HG03159 (cell line): ENCODE data around the gene KLF15.

Experiments
- ATAC-seq: cut with Tn5 transposase; IDR thresholded peaks from one replicate; pipeline ENCODE4 v1.9.1; 2021; ENCODE audit warnings: mild to moderate bottlenecking, moderate library complexity; ENCODE audit not compliant: unreplicated experiment

Gene KLF15

DNA sequence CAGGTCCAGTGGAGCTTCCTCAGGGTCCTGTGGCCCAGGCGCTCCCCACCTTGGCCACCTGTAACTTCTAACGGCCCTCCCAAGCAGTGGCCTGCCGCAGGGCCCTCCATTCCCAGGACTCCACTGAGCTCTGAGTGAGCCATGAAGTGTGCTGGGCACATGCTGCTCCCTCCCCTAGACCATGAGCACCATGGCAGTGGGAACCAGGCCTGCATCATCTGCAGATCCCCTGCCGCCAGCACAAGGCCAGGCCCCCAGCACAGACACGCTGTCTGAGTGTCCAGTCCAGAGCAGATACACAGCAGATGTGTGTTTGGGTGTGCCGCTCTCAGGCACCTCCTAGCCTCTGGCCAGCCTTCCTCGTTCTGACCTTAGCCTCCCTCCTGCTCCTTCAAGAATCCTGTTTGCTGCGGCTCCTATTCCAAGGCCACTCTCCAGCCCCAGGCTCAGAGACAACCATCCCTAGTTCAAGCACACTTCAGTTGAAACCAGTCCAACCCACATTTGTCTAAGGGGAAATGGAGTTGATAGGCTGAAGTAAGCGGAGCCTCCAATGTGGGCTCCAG lies 7.0 kb upstream of the KLF15 start:
- no peak for ATAC-seq

DNA sequence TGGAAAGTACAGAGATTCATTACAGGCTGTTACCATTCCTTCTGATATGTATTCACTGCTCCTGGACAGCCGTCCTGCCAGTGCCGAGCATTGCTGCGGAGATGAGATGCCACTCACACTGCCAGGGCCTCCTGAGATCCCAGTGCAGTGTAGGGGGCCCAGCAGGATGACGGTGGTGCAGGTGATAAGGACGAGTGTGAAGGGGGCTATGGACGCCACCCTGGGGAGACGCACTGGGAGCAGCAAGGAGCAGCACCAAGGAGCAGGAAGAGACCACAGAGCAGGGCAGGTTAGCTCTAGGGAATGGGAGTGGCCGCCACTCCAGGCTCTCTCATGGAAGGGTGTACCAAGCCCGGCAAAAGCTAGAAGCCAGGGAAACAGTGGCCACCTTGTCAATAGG lies 4.0 kb upstream of the KLF15 start:
- no peak for ATAC-seq

DNA sequence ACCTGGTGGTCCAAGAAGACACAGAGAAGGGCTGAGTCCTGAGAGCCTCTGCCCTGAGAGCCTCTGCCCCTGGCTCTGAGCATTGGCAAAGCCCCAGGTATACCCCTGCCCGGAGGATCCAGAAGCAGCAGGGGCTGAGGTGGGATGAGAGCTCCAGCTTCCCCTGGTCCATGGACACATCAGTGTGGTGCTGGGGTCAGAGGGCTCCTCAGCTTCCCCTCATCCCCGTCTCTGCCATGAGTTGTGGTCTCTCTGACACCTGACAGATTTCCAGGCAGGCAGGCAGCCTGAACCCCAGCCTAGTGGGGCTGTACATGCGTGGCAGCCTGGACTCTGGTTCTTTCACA lies 3.5 kb upstream of the KLF15 start:
- no peak for ATAC-seq

DNA sequence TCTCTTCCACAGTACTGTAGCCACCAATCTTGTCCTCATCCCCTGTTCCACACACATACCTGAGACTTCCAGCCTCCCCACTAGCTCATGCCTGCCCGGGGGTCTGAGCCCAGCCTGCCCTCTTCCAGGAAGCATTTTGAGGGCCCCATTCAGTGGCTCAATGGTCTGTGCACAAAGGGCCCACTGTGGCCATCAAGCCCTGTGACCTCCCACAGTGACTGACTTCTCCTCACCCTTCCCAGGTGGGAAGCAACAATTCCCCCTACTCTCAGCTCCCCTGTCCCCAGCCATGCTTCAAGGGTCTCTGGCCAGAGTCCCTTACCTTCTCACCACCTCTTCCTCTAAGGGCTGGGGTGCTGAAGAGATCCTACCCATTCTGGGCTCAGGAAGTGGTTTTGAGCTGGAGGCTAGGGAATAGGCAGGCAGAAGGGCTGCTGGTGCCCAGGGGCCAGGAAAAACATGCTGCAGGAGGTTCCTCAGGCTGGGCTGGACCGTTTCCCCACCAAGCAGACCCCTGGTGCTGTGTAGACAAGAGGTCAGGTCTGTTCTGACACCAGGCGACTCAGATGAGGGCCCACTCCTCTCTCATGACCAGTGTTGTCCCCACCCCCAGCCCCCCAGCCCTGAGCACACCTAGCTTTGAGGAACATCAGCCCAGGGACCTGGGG lies 3.0 kb upstream of the KLF15 start:
- ATAC-seq: no peak

DNA sequence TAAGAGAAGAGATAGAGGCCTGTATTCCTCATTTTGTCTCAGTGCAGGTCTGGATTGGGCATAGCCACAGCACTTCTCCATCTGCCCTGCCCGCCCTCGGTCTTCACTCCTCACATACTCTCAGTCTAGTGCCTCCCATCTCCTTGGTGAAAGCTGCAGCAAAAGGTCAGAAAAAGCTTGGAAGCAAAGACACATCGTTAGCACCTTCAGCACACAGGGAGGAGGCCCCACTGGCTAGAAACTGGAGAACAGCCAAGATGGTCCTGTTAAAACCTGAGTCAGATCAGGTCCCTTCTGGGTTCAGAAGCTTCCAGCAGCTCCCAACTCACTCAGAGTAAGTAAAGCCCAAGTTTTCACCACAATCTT lies 1.6 kb upstream of the KLF15 start:
- no peak for ATAC-seq

DNA sequence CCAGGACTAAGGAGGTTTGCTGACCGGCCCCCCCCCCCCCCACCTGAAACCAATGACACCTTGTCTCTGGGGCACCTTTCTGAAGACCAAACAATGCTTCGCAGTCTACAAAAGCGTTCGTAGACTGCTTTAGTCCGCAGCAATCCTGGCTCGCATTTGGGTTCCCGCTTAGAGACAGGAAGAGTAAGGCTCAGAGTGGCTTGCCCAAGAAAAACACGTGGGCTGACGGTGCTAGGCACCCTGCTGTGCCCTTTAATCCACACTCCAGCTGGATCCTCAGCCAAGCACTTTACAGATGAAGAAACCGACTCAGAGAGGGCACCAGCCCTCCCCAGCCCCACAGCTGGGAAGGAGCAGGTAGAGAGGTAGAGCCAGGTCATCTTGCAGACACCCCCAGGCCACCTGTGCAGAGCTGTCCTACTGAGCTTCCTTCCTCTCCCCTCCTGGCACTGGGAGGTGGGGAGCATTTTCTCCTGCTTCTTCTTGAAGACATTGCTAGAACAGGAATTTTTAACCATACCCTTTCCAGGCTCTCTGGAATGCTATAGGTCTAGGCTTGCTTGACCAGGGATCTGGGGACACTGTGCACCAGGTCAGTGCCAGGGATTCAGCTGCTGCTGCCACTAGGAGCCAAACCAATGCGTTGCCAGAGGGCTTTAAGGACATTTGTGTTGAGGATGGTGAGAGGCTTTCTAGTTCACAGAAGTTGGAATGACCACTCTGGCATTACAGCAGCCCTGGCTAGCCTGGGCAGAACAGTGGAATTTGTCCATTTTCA lies 1.0 kb upstream of the KLF15 start:
- no peak for ATAC-seq

DNA sequence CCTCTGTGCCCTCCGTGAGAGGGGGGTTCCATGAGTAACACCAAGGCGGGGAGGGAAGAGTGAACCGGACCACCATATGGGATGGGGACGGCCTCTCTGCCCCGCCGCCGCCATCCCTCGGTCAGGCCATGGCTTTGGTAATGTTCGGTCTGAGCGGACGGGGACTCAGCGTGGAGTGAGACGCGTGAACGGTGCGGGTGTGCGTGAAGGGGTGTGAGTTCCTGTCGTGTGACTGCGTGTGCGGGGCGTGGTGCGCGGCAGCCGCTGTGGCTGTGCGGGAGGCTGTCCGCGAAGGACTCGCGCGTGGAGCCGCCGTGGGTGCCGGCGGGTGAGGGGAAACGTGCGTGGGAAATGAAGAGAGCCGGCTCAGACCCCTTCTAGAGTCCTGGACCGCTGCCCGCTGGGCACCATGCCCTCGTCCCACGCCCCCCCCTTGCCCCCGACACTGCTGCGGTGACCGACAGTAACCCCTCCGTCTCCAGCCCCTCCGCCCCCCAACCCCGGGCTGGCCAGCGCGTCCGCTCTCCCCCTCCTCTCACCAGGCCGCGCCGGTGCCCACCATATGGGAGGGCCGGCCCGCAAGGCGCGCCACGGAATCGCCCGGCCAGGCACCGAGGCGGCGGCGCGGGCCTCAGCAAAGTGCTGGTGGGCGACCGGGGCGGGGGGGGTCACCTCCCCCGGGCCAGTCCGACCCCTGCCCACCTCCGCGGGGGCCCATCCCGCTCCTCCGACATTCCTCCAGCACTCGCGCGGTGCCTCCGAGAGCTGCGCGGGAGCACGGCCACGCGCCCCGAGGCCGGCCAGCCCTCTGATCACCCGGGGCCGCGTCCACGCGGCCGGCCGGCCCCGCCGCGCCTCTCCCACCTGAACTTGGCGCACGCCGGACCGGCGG lies 589 bp downstream of the KLF15 start:
- ATAC-seq: peak; percentile 9

DNA sequence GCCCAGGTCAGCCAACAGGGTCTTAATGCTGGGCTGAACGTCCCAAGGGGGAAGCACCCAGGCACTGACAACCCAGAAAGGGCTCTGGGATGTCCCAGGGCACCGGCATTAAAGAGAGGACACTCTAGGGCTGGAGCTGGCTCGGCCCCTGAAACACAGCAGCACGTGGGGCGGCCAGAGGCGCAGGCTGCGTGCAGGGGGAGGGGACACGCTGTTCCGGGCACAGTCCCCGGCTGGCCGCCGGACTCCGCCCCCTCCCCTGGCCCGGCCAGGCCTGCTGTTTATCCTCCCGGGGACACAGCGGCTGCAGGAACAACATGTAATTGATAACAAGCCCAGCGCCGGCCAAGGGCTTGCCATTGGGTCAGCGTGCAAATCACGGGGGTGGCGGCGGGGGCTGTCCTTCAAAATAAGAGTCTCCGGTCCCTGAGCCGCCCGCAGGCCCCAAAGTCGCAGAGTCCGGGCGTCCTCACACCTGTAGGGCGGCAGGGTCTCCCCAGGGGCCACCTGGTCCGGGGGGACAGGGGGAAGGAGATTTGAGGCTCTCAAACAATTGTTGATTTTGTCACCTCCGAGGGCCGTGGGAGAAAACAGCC lies 1.3 kb downstream of the KLF15 start:
- ATAC-seq: no peak

DNA sequence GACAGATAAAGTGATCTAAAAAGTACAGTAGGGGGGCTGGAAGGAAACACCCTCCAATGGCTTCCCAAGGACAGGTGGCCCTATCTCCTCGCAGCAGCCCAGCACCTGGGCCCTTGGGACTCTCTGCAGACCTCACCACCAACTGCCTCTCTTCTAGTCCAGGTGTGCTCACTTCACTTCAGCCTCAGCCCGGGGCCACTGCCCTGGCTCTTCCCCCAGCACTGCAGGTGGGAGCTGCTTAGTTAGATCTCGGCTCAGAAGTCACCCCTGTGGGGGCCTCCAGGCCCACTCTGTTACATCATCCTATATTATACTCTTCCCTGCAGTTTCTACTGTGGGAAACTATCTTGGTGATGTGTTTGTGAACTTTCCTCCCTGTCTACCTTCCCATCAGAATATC lies 2.0 kb downstream of the KLF15 start:
- no peak for ATAC-seq

DNA sequence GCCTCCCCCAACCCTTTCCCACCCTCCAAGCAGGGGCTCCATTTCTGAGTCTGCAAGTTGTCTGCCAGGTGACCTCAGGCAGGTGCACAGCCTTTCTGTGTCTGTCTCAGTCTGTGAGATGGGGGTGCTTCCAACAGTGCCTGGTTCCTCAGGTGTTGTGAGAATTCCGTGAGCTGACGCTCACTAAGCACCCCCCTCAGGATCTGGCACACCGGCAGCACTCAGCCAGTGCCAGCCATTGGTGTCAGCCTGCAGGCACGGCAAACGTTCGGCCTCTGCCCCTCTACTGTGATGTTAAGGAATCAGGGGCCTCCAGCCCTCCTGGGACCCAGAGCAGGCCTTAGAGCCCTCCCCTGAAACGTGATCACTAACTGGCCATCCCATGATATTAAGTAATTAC lies 2.4 kb downstream of the KLF15 start:
- no peak for ATAC-seq

DNA sequence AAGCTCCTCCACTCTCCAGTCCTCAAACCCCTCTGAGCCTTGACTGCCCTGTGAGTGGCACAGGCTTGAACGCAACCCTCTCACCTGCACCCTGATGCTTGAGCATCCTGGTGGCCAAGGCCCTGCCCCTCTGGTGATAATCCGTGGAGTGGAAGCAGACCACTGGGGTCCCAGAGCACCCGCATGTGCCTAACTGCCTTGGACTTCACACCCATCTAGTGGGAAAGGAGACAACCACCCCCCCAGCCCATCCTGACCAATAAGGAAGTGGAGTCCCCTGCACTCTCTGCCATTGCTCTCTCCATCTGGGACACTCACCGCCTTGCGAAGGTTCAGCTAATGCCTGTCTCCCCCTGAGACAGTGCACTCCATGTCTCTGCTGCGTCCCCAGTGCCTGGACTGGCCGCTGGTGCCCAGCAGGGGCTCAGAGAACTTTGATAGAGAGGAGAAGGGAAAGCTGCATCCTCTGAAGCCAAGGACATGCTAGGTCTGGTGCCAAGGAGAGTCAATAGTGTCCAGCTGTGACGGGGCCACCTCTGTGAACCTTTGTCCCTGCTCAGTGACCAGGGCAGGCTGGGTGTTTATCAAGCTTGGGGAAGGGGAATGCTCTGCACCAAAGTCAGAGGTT lies 3.4 kb downstream of the KLF15 start:
- ATAC-seq: no peak

DNA sequence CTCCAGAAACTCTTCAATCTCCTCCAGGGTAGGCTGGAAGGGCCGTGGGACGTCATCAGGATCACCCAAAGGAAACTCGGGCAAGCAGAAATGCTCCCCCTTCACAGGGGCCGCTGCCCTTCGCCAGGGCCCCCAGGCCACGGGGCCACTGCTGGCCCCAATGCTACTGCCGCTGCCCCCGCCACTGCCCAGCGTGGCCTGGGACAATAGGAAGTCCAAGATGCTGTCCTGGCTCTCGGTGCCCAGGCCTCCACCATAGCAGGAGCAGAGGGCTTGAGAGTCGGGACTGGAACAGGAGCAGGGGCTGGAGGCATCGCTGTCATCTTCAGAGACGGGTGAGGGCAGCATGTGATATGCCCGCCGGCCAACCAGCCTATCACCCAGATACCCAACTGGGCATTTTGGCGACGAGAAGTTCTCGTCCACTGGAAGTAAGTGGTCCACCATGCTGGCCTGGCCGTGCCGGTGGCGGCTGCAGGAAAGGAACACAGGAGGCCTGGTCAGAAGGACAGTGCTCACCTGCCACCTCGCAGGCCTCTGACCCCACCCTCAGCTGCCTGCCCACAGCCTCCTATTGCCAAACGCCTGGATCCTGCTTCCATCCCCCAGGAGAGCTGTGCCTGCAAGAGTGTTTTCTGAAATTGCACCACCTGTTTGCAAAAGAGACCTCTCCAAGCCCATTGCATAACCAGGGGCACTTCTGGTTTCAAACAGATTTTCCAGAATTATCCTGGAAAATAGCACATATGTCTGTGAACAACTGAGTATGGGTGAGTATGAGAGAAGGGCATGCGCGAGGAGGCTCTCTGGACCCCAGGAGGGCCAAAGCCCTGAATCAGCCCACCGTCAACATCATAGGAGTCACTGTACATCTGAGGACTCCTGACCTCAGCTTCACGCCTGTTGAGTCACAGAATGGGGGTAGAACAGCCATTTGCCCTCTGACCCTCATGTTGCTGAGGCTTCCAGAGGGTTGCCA lies 4.4 kb downstream of the KLF15 start:
- no peak for ATAC-seq

DNA sequence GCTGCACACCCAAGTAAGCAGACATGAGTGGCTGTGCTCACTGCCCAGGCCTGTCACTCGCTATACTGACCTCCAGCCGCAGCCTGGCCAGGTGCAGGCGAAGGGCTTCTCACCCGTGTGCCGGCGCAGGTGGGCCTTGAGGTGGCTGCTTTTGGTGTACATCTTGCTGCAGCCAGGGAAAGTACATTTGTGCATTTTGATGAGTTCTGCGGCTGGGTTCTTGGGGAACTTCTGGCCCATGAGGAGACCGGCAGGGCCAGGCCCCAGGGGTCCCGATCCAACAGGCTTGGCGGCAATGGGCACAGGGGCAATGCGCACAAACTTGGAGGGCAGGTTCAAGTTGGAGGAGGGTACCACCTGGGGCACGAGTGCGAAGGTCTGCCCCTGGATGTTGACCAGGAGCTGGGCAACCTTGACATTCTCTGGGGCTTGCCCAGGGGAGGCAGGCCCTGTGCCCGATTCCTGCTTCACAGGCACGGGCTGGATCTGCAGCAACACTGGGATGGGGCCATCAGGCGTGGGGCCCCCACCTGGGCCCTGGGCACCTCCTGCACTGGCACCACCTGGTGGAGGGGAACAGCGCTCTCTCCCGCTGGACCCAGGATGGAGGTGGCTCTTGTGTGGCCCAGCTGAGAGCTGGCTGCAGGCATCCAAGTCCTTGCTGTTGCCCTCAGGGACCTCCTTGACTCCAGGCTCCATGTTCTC lies 5.3 kb downstream of the KLF15 start:
- no peak for ATAC-seq

DNA sequence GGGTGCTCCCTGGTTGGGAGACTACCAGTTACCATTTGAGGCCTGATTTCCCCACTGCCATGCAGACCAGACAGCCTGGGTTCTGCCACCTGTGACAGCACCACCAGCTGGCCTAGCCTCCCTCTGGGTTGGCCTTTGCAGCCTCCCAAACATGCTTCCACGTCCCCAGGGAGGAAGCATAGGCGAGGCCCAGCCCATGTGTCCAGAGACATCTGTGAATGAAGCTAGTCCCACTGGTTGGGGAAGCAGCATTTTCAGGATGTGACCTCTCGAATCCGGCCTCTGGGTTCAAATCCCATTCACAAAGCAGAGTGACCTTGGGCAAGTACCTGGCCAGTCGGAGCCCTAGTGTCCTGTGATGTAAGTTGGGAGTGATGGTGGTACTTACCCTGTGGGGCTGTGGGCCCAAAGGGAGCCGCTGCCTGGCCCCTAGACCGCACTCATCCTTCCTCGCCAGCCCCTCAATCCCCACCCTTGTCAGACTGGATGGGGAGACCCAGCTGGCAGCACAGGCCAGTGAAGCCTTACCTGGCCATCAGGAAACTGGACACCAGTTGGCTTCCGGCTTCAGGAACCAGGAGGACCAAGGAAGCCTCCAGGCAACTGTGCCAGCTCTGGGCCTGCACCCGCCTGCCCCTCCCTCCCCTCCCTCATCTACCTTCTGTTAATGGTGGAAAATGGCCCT lies 6.0 kb downstream of the KLF15 start:
- no peak for ATAC-seq

DNA sequence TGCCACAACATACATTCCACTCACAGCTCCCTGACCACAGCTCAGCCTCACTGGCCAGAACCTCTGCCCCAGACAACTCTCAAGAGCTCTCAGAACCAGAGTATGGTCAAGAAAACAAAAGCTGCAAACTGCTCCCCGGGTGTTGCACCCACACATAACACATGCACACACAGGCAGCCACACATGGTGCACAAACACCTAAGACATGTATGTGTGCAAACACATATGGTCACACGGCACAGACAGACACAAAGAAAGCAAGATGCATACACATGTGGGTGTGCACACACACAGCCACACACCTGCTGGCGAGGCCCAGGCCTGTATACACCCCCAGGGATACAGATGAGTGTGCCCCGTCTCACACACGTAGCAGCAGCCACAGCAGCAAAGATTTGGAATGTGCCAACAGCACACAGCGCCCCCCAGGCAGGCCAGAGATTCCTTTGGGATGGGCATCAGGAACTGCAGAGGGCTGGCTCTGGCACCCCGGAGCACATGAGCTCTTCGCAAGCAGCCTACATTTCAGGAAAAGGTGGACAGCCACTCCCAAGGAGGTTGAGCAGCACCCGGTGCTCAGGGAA lies 6.6 kb downstream of the KLF15 start:
- no peak for ATAC-seq

DNA sequence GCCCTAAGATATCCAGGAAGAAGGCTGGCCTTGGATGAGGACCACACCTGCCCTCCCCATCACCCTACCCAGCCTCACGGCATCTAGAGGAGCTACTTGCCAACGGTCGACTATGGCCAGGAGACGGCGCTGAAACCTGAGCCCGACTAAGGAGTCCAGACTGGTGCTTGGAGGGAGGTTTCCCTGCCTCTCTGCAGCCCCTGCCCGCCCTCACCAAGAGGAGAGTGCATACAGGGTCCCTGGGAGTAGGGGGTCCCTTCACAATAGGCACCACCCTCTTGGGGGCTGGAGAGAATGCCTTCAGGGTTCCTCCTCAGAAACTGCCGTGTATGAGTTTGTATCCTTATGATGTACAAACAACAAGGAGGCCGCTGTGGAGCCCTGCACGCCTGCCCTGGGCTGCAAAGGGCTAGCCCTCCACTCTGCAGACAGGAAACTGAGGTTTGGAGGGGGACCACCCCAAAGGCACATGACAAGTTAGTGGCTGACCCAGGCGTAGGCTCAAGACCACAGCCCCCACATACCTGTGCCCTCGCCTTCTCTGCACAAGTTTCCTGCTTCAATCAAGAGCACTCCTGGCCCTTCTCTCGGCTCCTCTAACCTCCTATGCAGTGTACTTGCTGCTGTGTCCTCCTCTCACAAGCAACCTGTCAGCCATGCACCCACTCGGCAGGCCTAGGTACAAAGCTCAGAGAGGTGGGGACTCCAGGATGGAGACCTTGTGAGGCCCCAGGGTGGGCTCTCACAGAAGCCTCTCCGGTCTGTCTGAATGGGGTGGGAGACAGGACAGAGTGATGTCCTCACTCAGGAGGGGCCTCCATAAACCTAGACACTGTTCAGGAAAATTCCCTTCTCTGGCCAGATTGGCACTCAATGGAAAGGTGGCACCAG lies 7.4 kb downstream of the KLF15 start:
- ATAC-seq: no peak

DNA sequence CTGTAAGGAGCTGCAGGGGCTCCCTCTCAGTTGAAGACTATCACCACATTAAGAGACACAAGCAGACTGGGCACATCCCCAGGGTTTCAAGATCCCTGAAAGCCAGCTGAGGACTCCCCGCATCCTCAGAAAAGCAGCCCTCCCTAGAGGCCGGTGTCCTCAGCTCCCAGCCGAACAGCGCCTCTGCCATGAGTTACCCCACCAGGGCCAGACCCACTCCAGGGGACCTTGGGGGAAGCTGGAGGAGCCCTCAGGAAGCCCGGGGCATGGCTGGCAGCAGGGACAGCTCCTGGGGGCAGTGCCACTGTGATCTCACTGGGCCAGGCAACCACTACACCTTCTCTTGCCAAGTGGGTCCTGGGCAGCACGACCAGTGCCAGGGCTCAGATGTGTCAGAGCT lies 8.1 kb downstream of the KLF15 start:
- no peak for ATAC-seq
